DMS53 treated with DMSO at 0.1 percent for 48 hours (cell line): ENCODE measurements around the gene PXDC1.
"Not testable (repeated sequence)": the region's sequence is repeated elsewhere in the genome, so short reads cannot be mapped to it uniquely, and the experiment has no call there.

ENCODE experiments used
- DNase-seq: peaks from one replicate; lab custom pipeline; 2025; ENCODE audit not compliant: unreplicated experiment; lab: John Stamatoyannopoulos, UW

The PXDC1 gene

GRCh38 chr6:3714111-3714510 is 37.4 kb downstream of the PXDC1 start:
- no peak for DNase-seq

- DNase-seq: no peak
Measured at GRCh38 chr6:3712827-3713665, 38.5 kb downstream of the PXDC1 start.

GRCh38 chr6:3711776-3712175 is 39.7 kb downstream of the PXDC1 start:
- DNase-seq: no peak

- no peak for DNase-seq
Measured at GRCh38 chr6:3710403-3710802, 41.1 kb downstream of the PXDC1 start.

GRCh38 chr6:3708540-3708939 is 43.0 kb downstream of the PXDC1 start:
- no peak for DNase-seq

- DNase-seq: no peak
Measured at GRCh38 chr6:3707751-3708412, 43.6 kb downstream of the PXDC1 start.

GRCh38 chr6:3707024-3707423 is 44.5 kb downstream of the PXDC1 start:
- no peak for DNase-seq

GRCh38 chr6:3706547-3706946 is 45.0 kb downstream of the PXDC1 start:
- DNase-seq: no peak

GRCh38 chr6:3701631-3702030 is 49.9 kb downstream of the PXDC1 start:
- no peak for DNase-seq

GRCh38 chr6:3699231-3699630 is 52.3 kb downstream of the PXDC1 start:
- DNase-seq: no peak

- no peak for DNase-seq
Measured at GRCh38 chr6:3698021-3698420, 53.5 kb downstream of the PXDC1 start.

GRCh38 chr6:3697609-3698008 is 53.9 kb downstream of the PXDC1 start:
- DNase-seq: no peak

- DNase-seq: no peak
Measured at GRCh38 chr6:3696525-3697088, 54.9 kb downstream of the PXDC1 start.

GRCh38 chr6:3695065-3695817 is 56.3 kb downstream of the PXDC1 start:
- no peak for DNase-seq

GRCh38 chr6:3693831-3694230 is 57.7 kb downstream of the PXDC1 start:
- DNase-seq: no peak

- no peak for DNase-seq
Measured at GRCh38 chr6:3690506-3690905, 61.0 kb downstream of the PXDC1 start.

- DNase-seq: no peak
Measured at GRCh38 chr6:3687847-3688246, 63.7 kb downstream of the PXDC1 start.

- DNase-seq: no peak
Measured at GRCh38 chr6:3683331-3683730, 68.2 kb downstream of the PXDC1 start.

GRCh38 chr6:3678946-3679345 is 72.6 kb downstream of the PXDC1 start:
- no peak for DNase-seq

GRCh38 chr6:3677751-3678150 is 73.8 kb downstream of the PXDC1 start:
- not testable (repeated sequence) for DNase-seq

GRCh38 chr6:3677351-3677750 is 74.2 kb downstream of the PXDC1 start:
- not testable (repeated sequence) for DNase-seq
